NCI-H146 treated with DMSO at 0.1 percent for 48 hours (cell line): ENCODE measurements around the gene OBP2A.
"Not testable (repeated sequence)": the region's sequence is repeated elsewhere in the genome, so short reads cannot be mapped to it uniquely, and the experiment has no call there.

Experiments used
- DNase-seq: peaks from one replicate; lab custom pipeline; 2025; ENCODE audit not compliant: unreplicated experiment; lab: John Stamatoyannopoulos, UW

OBP2A gene, protein sequence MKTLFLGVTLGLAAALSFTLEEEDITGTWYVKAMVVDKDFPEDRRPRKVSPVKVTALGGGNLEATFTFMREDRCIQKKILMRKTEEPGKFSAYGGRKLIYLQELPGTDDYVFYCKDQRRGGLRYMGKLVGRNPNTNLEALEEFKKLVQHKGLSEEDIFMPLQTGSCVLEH

DNA sequence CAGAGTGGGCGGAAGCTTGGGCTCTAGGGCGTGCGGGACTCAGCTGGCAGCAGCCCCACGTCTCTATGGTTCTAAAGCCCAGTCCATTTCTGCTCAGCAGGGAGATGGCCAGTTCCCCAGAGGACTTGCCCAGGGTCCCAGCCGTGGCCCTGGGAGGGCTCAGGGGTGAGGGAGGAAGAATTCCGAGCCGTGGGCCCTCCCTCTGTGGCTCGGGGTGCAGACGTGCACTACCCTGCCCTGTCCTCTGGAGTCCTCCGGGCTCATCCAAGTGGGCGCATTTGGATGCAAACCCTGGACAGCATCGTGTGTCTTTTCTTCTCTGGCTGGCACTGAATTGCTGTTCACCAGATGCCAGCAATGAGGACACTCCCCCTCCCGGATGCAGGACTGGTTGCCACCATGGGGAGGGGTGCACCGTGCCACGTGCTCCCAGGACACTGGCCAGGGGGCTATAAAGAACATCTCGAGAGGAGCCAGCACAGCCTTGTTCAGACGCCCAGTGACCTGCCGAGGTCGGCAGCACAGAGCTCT, at the start of gene OBP2A:
Gene OBP2A, plus strand, starts transcription at position 481 of the 531 bp plus-strand sequence. CDS start 55 bp downstream, outside the sequence.
- not testable (repeated sequence) for DNase-seq

DNA sequence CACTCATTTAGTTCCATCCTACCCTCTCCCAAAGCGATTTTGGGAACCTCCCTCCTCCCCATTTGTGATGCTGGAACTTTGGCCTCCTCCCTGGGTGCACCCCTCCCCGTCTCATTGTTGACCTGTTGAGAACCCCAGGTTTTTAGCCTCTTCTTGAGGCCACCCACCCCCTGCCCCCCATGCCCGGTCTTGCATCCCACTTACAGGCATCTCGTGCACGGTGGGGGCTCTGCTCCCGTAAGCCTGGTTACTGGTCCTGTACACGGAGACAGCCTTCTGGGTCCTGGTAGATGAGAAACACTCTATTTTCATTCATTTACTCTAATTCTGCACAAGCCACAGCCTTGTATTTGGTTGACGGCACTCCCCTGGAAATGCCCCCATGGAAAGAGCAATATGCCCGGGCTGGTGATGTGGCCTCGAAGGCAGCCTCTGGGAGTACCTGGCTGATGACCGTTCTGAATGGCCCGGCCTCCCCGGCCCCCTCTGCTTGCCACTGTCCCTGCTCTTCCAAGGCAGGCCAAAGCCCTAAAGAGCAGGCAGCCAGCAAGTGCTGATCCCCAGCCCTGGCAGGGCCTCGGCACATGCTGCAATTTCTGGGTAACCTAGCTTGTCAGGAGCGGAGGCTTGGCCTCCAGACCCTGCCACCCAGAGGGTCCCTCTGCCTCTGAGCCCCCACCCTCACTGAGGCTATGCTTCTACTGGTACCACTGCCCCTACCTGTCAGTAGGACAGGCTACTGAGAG, 47.4 kb upstream of the OBP2A start:
- no peak for DNase-seq

DNA sequence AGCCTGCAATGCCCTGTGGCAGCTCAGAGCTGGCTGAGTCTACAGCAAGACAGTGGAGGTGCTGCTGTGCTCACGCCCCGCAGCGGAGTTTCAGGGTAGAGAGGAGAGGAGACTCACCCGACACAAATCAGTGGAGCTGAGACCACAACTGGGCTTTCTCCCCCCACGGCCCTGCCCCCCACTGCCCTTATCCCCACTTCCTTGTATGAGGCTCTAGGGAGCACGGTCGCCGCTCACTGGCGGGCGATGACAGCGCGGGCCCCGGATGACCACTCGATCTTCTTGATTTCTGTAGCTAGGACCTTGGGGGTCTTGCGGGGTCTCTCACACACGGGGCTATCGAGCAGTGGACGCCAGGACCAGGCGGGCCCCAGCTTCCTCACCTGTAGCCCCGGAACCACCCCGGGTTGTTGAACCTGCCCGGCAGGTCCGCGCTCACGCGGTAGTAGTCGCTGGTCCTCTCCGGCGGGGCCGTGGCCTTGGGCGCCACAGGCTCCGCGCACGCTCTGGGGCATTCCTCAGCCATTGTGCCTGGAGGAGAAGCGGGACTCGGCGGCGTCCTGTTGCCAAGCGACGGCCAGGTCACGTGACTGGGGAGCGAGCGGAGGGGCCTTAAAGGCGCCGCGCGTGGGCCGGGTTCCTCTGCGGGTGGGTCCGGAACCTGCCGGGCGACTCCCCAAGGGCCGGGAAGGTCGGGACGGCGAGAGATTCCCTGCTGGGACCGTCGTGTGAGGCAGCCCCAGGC, 46.4 kb upstream of the OBP2A start:
- DNase-seq, result peak; percentile 64

DNA sequence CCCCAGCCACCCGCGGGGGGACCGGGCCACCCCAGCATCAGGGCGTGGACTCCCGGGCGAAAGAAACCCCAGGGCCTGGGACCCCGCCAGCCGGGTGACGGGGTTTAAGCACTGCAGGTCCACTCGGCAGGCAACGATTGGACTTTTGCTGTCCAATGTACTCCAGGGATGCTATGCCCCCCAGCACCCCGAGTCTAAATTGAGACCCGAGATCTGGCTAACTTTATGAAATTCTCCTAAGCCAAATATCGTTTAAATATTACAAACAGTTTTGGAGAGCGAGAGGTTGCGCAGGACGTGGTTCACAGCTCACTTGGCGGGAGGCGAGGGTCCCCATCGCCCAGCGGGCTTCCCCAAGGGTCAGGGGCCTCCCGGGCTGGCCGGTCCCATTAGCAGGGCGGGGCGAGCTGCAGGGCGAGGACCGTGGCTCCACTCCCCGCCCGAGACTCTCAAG, 45.8 kb upstream of the OBP2A start:
- no peak for DNase-seq

DNA sequence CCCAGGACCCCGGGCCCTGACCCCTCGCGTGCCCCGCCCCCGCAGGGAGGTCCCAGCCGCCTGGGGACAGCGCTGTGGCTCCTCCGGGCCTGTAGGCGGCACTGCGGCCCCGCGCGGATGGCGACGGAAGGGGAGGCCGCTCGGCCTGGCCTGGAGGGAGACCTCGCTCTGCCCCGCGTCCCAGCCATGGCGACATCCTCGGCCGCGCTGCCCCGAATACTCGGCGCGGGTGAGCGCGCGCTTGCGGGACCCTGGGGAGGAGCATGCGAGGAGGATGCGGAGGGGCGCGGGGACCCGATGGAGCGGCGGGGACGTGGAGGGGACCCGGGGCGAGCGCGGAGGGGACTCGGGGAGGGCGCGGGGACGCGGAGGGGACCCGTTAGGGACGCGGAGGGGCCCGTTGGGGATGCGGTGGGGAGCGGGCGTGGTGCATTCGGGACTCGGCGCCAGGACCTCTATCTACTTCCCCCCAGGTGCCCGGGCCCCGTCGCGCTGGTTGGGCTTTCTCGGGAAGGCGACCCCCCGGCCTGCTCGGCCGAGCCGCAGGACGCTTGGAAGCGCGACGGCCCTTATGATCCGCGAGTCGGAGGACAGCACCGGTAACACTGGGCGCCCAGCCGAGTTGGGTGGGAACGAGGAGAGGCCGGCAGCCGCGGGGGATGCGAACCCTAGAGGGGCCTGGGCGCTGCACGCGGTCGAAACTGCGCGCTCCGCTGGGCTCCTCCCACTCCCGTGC, 45.2 kb upstream of the OBP2A start, which contains the start of gene MRPS2:
Gene MRPS2, plus strand, starts transcription at position 158 of the 736 bp plus-strand sequence. Its CDS starts 29 bp downstream, at position 187.
- DNase-seq, result peak; percentile 42

DNA sequence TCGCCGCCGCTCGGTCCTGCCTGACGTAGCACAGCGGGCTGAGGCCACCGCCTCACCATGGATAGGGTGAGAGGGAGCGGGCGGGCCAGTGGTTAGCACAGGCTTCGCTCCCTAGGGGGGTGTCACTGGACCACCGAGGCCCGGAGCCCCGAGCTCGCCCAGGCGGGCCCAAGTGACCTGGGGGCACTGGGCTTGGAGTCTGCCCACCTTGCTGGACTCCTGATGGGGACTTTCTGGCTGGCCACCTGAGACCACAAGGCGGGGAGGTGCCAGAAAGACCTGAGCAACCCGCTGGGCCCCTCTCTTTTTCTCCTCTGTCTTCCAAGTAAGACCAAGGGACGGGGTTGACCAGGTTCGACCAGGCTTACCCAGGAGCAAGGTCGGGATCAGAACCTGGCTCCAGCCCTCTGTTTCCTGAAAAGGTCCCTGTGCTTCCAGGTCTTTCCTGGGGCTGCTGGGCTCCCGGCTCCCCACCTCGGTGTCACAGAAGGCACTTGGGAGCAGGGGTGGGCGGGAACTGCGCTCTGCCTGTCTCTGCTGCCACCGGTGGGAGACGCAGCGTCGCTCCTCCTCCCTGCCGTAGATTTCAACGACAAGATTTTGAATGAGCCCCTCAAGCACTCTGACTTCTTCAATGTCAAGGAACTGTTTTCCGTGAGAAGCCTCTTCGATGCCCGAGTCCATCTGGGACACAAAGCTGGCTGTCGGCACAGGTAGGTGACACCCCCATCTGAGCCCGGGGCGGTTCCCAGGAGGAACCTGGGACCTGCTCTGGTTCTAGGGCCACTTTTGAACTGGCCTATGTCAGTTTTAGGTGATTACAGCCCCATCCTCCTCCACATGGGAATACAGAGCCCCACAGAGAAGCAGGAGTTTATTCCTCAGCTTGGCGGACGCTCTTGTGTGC, 44.4 kb upstream of the OBP2A start:
- no peak for DNase-seq

DNA sequence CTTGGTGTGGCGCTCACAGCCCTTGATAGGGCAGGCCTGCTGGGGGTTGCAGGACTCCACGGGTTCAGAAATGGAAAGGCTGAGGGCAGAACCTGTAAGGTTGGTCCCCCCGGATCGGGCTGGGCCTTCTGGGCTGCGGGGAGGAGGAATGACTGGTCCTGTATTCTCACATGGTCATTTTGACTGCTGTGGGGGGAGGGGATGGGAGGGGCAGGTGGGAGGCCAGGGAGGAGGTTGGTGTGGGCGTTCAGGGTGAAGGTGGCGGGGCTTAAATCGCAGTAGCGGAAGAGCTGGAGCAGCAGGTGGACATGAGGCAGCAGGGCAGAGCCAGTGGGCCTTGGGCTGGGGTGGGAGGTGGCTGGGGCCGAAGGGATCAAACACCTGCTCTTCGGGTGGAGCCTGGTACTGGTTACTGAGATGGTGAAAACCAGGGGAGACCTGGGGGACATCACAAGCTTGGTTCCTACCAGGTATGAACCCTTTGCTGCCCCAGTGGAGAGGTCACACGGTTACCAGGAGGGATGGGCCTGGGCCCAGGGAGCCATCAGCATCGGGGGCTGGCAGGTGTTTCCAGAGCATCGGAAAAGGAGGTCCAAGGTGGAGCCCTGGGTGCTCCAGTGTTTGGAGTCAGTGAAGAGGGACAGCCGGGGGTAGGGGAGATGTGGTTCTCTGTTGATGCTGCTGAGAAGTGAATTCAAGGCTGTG, 43.6 kb upstream of the OBP2A start:
- no peak for DNase-seq

DNA sequence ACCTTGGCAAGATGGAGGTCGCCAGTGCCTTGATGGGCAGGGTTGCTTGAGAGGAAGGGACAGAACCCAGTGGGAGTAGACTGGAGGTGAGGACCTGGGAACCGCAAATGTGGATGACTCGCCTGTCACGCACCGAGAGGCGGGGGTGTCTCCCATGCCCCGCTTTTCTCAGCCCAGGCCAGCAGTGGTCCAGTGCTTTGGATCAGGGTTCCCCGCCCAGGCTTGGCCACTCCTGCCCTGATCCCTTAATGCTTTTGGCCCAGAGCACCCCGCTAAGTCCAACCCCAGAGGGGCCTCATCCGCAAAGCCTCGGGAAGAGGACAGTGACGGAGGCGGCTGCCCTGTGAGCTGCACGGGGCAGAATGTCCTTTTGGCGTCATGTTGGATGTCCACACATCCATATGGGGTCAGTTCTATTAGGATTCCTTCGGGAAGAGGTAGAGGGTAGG, 43.0 kb upstream of the OBP2A start:
- no peak for DNase-seq

DNA sequence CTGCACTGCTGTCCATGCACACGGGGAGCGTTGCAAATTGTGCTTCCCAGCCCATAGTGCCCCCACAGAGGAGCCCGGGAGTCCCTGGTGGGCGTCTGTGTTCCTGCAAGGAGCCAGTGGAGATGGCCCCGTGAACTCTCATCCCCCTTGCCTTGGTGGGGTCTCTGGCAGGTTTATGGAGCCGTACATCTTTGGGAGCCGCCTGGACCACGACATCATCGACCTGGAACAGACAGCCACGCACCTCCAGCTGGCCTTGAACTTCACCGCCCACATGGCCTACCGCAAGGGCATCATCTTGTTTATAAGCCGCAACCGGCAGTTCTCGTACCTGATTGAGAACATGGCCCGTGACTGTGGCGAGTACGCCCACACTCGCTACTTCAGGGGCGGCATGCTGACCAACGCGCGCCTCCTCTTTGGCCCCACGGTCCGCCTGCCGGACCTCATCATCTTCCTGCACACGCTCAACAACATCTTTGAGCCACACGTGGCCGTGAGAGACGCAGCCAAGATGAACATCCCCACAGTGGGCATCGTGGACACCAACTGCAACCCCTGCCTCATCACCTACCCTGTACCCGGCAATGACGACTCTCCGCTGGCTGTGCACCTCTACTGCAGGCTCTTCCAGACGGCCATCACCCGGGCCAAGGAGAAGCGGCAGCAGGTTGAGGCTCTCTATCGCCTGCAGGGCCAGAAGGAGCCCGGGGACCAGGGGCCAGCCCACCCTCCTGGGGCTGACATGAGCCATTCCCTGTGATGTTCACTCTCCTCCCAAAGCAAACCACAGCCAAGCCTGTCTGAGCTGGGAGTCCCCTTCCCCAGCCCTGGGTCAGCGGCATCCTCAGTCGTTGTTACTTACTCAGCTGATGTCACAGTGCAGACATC, 42.3 kb upstream of the OBP2A start:
- DNase-seq, result no peak

DNA sequence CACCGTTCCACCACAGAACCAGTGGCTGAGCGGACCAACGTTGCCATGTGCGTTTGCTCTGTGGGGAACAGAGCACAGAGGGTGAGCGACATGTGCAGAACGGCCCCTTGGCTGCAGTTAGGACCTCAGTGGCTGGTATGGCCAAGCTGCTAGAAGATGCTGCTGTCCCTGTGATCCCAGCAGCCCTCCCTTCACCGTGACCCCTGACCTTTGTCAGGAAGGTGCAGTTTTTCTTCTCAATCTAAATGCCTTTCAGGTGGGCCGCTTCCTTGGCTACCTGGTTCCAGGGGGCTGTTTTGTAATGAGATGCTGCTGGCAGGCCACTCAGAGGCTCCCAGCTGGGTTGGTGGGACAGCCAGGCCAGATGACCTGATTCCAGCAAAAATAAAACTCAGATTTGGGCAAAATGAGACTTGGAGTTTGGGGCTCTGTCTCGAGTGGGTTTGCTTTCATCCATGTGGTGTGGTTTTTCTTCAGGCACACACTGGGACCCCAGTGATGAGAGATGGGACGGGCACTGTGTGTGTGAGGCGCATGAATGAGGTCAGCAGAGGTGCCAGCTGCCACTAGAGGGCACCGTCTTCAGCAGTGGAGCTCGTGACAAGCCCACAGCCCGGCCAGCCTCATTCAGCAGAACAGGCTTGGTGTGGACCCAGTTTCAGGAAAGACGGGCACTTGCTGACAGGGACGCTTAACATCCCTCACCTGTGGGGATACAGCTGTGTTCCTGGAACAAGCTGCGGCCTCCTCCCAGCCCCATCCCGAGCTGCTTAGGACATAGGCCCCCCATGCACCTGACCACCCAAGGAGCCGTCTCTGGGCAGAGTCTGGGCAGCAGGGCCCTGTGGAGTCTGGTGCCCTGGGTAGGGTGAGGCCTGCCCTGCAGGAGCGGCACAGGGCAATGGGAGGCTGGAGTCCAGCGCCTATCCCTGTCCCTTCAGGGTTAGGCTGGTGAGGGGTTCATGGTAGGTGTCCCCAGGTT, 41.4 kb upstream of the OBP2A start:
- no peak for DNase-seq

DNA sequence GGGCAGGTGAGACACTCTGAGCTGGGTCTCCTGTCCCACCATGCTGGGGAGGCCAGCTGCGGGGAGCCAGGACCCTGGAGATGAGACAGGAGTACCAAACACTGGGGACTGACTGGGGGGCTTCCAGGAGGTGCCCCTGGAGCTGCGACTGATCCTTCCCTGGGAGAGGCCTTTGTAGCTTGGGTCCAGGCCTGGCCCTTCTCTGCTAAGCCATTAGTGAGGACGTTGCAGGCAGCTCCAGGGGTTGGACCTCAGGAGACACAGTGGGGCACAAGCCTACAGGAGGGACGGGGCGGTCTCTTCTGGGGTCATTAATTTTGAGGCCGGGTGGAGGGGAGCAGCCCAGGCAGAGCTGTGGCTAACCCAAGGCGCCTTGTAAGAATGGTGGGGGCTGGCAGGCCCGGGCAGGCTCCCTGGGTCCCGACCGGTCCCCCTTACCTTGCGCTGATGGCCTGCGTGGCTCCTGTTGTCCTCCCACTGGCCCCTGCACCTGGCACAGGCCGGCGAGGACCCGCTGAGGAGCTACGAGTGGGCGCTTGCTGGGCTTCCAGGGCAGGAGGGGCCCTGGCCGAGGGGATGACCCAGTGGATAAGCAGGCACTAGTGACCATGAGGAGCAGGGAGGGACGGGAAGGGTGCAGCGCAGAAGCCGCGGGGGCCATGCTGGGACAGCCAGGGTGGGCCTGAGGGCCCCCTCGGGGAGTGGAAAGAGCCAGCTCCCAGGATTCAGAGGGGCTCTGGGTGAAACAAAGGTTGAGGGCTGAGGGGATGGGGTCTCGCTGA, 40.3 kb upstream of the OBP2A start:
- no peak for DNase-seq

DNA sequence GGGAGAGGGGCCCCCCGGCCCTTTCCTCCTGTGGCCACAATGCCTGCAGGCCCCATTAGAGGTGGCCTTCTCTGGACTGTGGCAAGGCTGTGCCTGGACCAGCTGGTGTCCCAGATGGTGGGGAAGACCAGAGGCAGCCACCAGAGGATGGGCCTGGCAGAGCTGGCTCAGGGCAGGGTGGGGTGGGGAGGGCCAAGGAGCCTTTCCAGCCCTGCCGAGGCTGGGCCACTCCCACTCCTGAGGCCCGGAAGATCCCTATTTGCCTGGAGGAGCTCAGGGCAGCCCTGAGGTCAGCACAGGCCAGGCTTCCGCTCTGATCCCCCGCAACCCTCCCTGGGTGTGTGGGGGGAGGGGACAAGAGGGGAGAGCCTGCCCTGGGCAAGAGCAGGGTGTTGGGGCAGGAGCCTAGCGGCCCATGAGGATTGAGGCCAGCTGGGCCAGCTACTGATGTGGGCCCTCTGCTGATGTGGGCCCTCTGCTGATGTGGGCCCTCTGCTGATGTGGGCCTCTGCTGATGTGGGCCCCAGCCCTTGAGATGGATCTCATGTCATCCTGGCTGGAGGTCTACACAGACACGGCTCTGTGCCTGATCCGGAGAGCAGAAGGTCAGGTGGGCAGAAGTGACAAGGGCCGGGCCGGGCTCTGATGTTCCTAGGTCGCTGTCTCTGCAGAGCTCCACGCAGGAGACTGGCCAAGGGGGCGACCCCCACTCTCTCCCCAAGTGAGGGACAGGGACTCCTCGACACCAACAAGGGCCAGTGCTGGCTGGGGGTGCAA, 39.4 kb upstream of the OBP2A start:
- no peak for DNase-seq

DNA sequence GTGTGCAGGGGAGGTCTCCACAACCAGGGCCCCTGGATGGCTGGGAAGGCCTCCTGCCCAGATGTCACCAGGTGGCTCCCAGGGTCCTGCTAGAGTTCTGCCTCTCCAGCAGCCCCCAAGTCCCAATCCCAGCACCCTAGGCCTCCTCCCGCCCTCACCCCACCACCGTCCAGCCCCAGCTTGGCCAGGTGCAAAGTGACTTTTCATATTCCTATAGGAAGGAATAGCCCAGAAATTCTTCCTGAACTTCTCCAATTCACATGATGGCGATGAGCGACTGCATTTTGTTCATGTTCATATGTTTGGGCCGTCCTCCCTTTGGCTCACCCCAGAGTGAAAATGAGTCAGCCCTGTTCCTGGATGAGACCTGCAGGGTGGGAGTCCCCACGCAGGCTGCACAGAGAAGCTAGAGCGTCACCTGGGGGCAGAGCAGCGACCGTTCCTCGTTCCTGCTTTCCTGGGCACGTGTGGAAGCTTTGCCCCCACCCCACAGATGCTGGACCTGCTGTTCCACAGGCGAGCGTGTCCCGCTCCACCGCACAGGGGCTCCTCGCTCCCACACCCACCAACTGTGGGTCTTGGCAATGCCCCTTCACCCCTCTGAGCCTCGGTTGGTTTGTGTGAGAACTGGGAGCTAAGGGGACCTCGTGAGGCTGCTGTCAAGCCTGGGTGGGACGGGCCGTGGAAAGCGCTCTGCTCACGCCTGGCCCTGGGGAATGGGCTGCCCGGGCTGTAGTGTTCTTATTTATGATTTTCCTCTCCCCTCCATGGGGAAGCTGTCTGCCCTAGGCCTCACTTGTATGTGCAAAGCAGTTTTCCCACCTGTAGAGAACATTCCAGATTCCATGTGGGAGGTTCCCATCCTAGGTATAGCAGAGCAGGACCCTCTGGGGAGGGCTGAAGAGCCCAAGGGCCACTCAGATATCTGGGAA, 38.6 kb upstream of the OBP2A start:
- DNase-seq, result no peak

DNA sequence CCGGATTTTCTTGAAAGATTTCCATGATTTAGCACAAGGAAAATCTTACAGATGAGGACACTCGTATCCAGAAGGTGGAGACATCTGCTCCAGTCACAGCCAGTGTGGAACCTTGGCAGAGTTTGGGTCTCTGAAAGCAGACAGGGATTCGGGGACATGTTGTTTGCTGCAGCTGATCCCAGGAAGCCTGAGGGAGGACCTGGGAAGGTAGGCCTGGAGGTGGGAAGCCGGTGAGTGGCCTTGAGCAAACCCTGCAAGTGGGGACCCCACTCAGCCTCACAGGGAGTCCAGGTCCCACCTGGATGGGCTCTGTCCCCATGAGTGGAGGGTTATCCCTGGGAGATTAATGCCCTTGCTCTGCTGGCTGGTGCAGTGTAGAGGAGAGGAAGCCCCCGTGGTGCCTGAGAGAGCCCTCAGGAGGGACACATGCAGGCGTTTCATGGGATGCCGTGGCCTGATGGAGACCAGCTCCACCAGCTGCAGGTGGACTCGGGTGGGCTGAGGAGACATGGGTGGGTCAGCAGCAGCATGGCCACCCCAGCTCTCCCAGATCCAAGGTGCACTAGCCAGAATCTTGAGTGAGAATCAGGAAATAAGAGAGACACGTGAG, 37.6 kb upstream of the OBP2A start:
- no peak for DNase-seq
